GM12864 (cell line): ENCODE data around the gene ITFG1.

Source experiments
- DNase-seq: peaks from one replicate; pipeline ENCODE4 v3.0.0-alpha.2; 2011; ENCODE audit warnings: low read depth
- H3K4me3 ChIP-seq: 2 replicates; pipeline ENCODE4 v1.5.1; 2011; ENCODE audit warnings: mild to moderate bottlenecking, low read depth, low read length, control low read depth
- CTCF ChIP-seq: IDR thresholded peaks from 2 replicates; pipeline ENCODE4 v1.5.1; 2011; ENCODE audit warnings: low read depth, mild to moderate bottlenecking, moderate library complexity, low read length, control low read depth, inconsistent platforms; ENCODE audit errors: missing control alignments

ITFG1 gene

GRCh38 chr16:47260503-47260902 is 200.4 kb downstream of the ITFG1 start:
- no peak overlapping the region for H3K4me3 ChIP-seq
- no peak for DNase-seq
- no peak for TF ChIP-seq CTCF

GRCh38 chr16:47258874-47259461 is 201.9 kb downstream of the ITFG1 start:
- peak; percentile 7 for DNase-seq
- TF ChIP-seq CTCF = peak; percentile 59
- H3K4me3 ChIP-seq = no peak overlapping the region

- no peak overlapping the region for H3K4me3 ChIP-seq
- DNase-seq = no peak
- TF ChIP-seq CTCF = no peak
Observed at GRCh38 chr16:47254756-47255155, 206.1 kb downstream of the ITFG1 start.

GRCh38 chr16:47250983-47251382 is 209.9 kb downstream of the ITFG1 start:
- no peak overlapping the region for H3K4me3 ChIP-seq
- DNase-seq = no peak
- no peak for TF ChIP-seq CTCF

- DNase-seq = no peak
- TF ChIP-seq CTCF = no peak
- no peak overlapping the region for H3K4me3 ChIP-seq
Observed at GRCh38 chr16:47247690-47248089, 213.2 kb downstream of the ITFG1 start.

- no peak for TF ChIP-seq CTCF
- no peak overlapping the region for H3K4me3 ChIP-seq
- no peak for DNase-seq
Observed at GRCh38 chr16:47244206-47244605, 216.7 kb downstream of the ITFG1 start.

- TF ChIP-seq CTCF = no peak
- no peak overlapping the region for H3K4me3 ChIP-seq
- DNase-seq = no peak
Observed at GRCh38 chr16:47241061-47241460, 219.8 kb downstream of the ITFG1 start.
